Neural progenitor cell (in vitro differentiated cells): Measurements from ENCODE around the gene CYBRD1. TPM values are rescaled to one million over a fixed set of nuclear protein-coding genes. Genes with fewer than 3 reads are reported as not detected.

Experiments used
- DNase-seq: peaks from one replicate; pipeline ENCODE4 v3.0.0-alpha.2; 2016; ENCODE audit warnings: low spot score
- H2AFZ ChIP-seq: fragments of 200-600 bp; sonication (generic); replicated peaks from 2 replicates; pipeline ENCODE4 v1.6.1; 2016; ENCODE audit warnings: antibody characterized with exemption
- H3F3A ChIP-seq: fragments of 200-600 bp; sonication (generic); 2 replicates; pipeline ENCODE4 v1.6.1; 2016; ENCODE audit warnings: antibody characterized with exemption, low read depth
- H3K27ac ChIP-seq: fragments of 200-600 bp; sonication (generic); 2 replicates; pipeline ENCODE4 v1.5.1; 2016; ENCODE audit warnings: mild to moderate bottlenecking
- H3K27me3 ChIP-seq: fragments of 200-600 bp; sonication (generic); 2 replicates; pipeline ENCODE4 v1.6.1; 2016; ENCODE audit warnings: mild to moderate bottlenecking, moderate library complexity
- H3K36me3 ChIP-seq: fragments of 200-600 bp; sonication (generic); 2 replicates; pipeline ENCODE4 v1.5.1; 2016
- H3K4me1 ChIP-seq: fragments of 200-600 bp; sonication (generic); 2 replicates; pipeline ENCODE4 v1.6.1; 2016; ENCODE audit warnings: mixed run types
- H3K4me2 ChIP-seq: fragments of 200-600 bp; sonication (generic); 2 replicates; pipeline ENCODE4 v1.6.1; 2016
- H3K4me3 ChIP-seq: fragments of 200-600 bp; sonication (generic); 2 replicates; pipeline ENCODE4 v1.5.1; 2016
- H3K79me2 ChIP-seq: fragments of 200-600 bp; sonication (generic); 2 replicates; pipeline ENCODE4 v1.6.1; 2016; ENCODE audit warnings: low read depth
- H3K9ac ChIP-seq: fragments of 200-600 bp; sonication (generic); 2 replicates; pipeline ENCODE4 v1.6.1; 2016
- H3K9me3 ChIP-seq: fragments of 200-600 bp; sonication (generic); 2 replicates; pipeline ENCODE4 v1.5.1; 2016; ENCODE audit warnings: low read depth
- H4K20me1 ChIP-seq: fragments of 200-600 bp; sonication (generic); 2 replicates; pipeline ENCODE4 v1.6.1; 2016; ENCODE audit warnings: low read depth
- H3K27ac Mint-ChIP-seq: 3 replicates; pipeline ENCODE4 v1.8.0; 2021; ENCODE audit warnings: mixed read lengths
- H3K27me3 Mint-ChIP-seq: 2 replicates; pipeline ENCODE4 v1.8.0; 2022; ENCODE audit warnings: low read depth, mild to moderate bottlenecking, inconsistent platforms, moderate library complexity, mixed read lengths; ENCODE audit not compliant: insufficient read depth
- H3K36me3 Mint-ChIP-seq: 3 replicates; pipeline ENCODE4 v1.8.0; 2021; ENCODE audit warnings: mixed read lengths
- H3K4me1 Mint-ChIP-seq: 3 replicates; pipeline ENCODE4 v1.8.0; 2021; ENCODE audit warnings: mixed read lengths
- H3K4me3 Mint-ChIP-seq: 3 replicates; pipeline ENCODE4 v1.8.0; 2021; ENCODE audit warnings: mild to moderate bottlenecking, moderate library complexity, mixed read lengths
- H3K9me3 Mint-ChIP-seq: 3 replicates; pipeline ENCODE4 v1.8.0; 2020; ENCODE audit warnings: mixed read lengths
- EZH2 ChIP-seq: fragments of 200-600 bp; sonication (generic); IDR thresholded peaks from 2 replicates; pipeline ENCODE4 v1.6.1; 2017; ENCODE audit warnings: antibody characterized with exemption, mild to moderate bottlenecking, moderate library complexity
- EZH2phosphoT487 ChIP-seq: fragments of 200-600 bp; sonication (generic); IDR thresholded peaks from 2 replicates; pipeline ENCODE4 v1.6.1; 2017; ENCODE audit warnings: antibody characterized with exemption
- total RNA-seq: library from RNA; depleted of rRNA; stranded (reverse); fragments of >200 nt; gene quantifications from 2 replicates; pipeline ENCODE4 v1.2.3, GENCODE V29; 2015; ENCODE audit warnings: low replicate concordance
- TF ChIP-seq, protein P1 (sequence below): fragments of 200-600 bp; sonication (generic); IDR thresholded peaks from 2 replicates; pipeline ENCODE4 v1.5.1; 2017; ENCODE audit warnings: antibody characterized with exemption, mild to moderate bottlenecking

The CYBRD1 gene
- total RNA-seq, 1 donor from 2014 or later: 11.1 TPM

- Mint-ChIP-seq H3K4me3 (peak overlapping the region; percentile 95), H3K27ac (peak overlapping the region; percentile 66), H3K36me3 (no peaks in the 10 kb centered on the region), H3K27me3 (peaks cover 7% of the 10 kb centered on the region), H3K9me3 (peaks cover 2% of the 10 kb centered on the region), H3K4me1 (peaks cover 34% of the 10 kb centered on the region)
- peaks cover 11% of the 10 kb centered on the region for H3K27me3 ChIP-seq
- H3K79me2 ChIP-seq: no peaks in the 10 kb centered on the region
- H3K27ac ChIP-seq: no peak overlapping the region
- H2AFZ ChIP-seq: peak overlapping the region; percentile 96
- peaks cover 21% of the 10 kb centered on the region for H3K4me1 ChIP-seq
- H3F3A ChIP-seq: peaks cover 21% of the 10 kb centered on the region
- peak; percentile 13 for TF ChIP-seq EZH2
- TF ChIP-seq, protein P1, sequence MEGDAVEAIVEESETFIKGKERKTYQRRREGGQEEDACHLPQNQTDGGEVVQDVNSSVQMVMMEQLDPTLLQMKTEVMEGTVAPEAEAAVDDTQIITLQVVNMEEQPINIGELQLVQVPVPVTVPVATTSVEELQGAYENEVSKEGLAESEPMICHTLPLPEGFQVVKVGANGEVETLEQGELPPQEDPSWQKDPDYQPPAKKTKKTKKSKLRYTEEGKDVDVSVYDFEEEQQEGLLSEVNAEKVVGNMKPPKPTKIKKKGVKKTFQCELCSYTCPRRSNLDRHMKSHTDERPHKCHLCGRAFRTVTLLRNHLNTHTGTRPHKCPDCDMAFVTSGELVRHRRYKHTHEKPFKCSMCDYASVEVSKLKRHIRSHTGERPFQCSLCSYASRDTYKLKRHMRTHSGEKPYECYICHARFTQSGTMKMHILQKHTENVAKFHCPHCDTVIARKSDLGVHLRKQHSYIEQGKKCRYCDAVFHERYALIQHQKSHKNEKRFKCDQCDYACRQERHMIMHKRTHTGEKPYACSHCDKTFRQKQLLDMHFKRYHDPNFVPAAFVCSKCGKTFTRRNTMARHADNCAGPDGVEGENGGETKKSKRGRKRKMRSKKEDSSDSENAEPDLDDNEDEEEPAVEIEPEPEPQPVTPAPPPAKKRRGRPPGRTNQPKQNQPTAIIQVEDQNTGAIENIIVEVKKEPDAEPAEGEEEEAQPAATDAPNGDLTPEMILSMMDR: no peak
- TF ChIP-seq EZH2phosphoT487: peak; percentile 47
- peak overlapping the region; percentile 66 for H3K4me3 ChIP-seq
- peak overlapping the region; percentile 97 for H3K4me2 ChIP-seq
- H3K36me3 ChIP-seq: no peaks in the 10 kb centered on the region
- no peaks in the 10 kb centered on the region for H4K20me1 ChIP-seq
- peak; percentile 82 for DNase-seq
- H3K9me3 ChIP-seq: no peaks in the 10 kb centered on the region
- H3K9ac ChIP-seq: peak overlapping the region; percentile 23
These were observed 1.1 kb downstream of the CYBRD1 start for GRCh38 chr2:171523088-171524017.

- peaks cover 32% of the 10 kb centered on the region for H3K4me1 Mint-ChIP-seq
- H3K4me3 Mint-ChIP-seq: peak overlapping the region; percentile 95
- H3K9me3 Mint-ChIP-seq: no peaks in the 10 kb centered on the region
- peaks cover 3% of the 10 kb centered on the region for H3K27me3 Mint-ChIP-seq
- H3K4me3 ChIP-seq: peak overlapping the region; percentile 66
- no peak overlapping the region for H3K9ac ChIP-seq
- no peaks in the 10 kb centered on the region for H3K36me3 Mint-ChIP-seq
- H3K4me1 ChIP-seq: peaks cover 21% of the 10 kb centered on the region
- H2AFZ ChIP-seq: peak overlapping the region; percentile 96
- no peaks in the 10 kb centered on the region for H3K9me3 ChIP-seq
- no peak overlapping the region for H3K27ac ChIP-seq
- TF ChIP-seq EZH2phosphoT487 (no peak), EZH2 (no peak)
- TF ChIP-seq, protein P1: no peak
- peaks cover 21% of the 10 kb centered on the region for H3F3A ChIP-seq
- H3K36me3 ChIP-seq: no peaks in the 10 kb centered on the region
- H3K27ac Mint-ChIP-seq: peak overlapping the region; percentile 66
- H3K79me2 ChIP-seq: no peaks in the 10 kb centered on the region
- peak; percentile 40 for DNase-seq
- H4K20me1 ChIP-seq: no peaks in the 10 kb centered on the region
- H3K4me2 ChIP-seq: peak overlapping the region; percentile 97
- H3K27me3 ChIP-seq: peaks cover 11% of the 10 kb centered on the region
These were observed 1.7 kb downstream of the CYBRD1 start for GRCh38 chr2:171524018-171524401.

DNA sequence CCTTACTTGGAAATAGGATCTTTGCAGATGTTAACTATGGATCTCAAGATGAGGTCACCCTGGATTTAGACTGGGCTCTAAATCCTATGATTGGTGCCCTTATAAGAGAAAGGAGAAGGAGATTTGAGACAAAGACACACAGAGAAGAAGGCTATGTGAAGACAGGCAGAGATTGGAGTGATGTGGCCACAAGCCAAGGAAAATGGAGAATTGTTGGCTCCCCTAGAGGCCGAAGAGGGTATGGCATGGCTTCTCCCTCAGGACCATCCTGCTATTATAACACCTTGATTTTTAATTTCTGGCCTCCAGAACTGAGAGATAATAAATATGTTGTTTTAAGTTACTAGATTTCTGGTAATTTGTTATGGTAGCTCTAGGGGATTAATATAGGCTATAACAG is 7.6 kb downstream of the CYBRD1 start:
- DNase-seq: no peak
- Mint-ChIP-seq H3K36me3 (peaks cover 2% of the 10 kb centered on the region), H3K9me3 (peaks cover 6% of the 10 kb centered on the region), H3K4me1 (peaks cover 8% of the 10 kb centered on the region), H3K27ac (no peak overlapping the region), H3K4me3 (no peak overlapping the region), H3K27me3 (no peaks in the 10 kb centered on the region)
- Histone ChIP-seq H3K27ac (no peak overlapping the region), H3K4me1 (peaks cover 3% of the 10 kb centered on the region), H3K4me3 (no peak overlapping the region), H3F3A (no peaks in the 10 kb centered on the region), H2AFZ (no peak overlapping the region), H4K20me1 (no peaks in the 10 kb centered on the region), H3K9me3 (no peaks in the 10 kb centered on the region), H3K36me3 (no peaks in the 10 kb centered on the region), H3K4me2 (no peak overlapping the region), H3K79me2 (no peaks in the 10 kb centered on the region), H3K27me3 (no peaks in the 10 kb centered on the region), H3K9ac (no peak overlapping the region)
- TF ChIP-seq, protein P1: peak; percentile 50
- TF ChIP-seq EZH2 (no peak), EZH2phosphoT487 (no peak)
